Measurements from ENCODE around the gene ABCC1.

The ABCC1 gene

DNA sequence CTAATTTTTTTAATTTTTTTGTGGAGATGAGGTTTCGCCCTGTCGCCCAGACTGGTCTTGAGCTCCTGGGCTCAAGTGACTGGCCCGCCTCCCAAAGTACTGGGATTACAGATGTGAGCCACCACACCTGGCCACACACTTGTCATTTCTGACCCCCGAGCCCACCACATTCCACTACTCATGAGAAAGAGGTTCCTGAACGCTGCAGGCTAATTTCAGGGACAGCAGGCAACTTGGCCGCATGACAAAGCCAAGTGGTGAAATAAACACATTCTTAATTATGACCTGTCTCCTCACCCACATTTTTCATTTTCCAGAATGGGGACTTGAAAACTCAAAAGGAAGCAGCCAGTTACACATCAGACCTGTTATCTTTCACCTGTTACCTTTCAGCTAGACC is 159.3 kb downstream of the ABCC1 start:
- no peak overlapping the region for H3K4me2 ChIP-seq (ENCODE audit: low read depth, low read length, poor library complexity, severe bottlenecking)
- H3K36me3 ChIP-seq (ENCODE audit: insufficient read depth, low read length) = peaks cover 55% of the 10 kb centered on the region; the same call in 1 of the 2 replicates
- H3K9me3 ChIP-seq (ENCODE audit: insufficient read depth, low read depth, low read length) = no peaks in the 10 kb centered on the region
- H3K4me1 ChIP-seq (ENCODE audit: insufficient read depth, low read length, poor library complexity, severe bottlenecking) = no peaks in the 10 kb centered on the region
- TF ChIP-seq CTCF (conservative IDR thresholded peaks at IDR 0.05; ENCODE audit: low read length) = no peak
- TF ChIP-seq EZH2phosphoT487 (IDR thresholded peaks at IDR 0.05; ENCODE audit: borderline replicate concordance) = no peak
- no peaks in the 10 kb centered on the region for H3K79me2 ChIP-seq (ENCODE audit: insufficient read depth, low read length)
- H3K9ac ChIP-seq (ENCODE audit: low read depth, low read length, poor library complexity, severe bottlenecking) = no peak overlapping the region
- H3F3A ChIP-seq (ENCODE audit: low read depth) = no peaks in the 10 kb centered on the region
- no peak overlapping the region for H2AFZ ChIP-seq (ENCODE audit: low read length)
- H4K20me1 ChIP-seq (ENCODE audit: insufficient read depth, low read length, poor library complexity, severe bottlenecking) = no peaks in the 10 kb centered on the region
- no peak overlapping the region for H3K4me3 ChIP-seq (ENCODE audit: low read length, poor library complexity, severe bottlenecking)
- no peaks in the 10 kb centered on the region for H3K9me2 ChIP-seq (replicated peaks; ENCODE audit: low read depth, low read length)
- no peaks in the 10 kb centered on the region for H3K27me3 ChIP-seq (ENCODE audit: insufficient read depth, low read length, poor library complexity, severe bottlenecking)

- Histone ChIP-seq H3F3A (ENCODE audit: low read depth) (no peaks in the 10 kb centered on the region), H3K9me2 (replicated peaks; ENCODE audit: low read depth, low read length) (no peaks in the 10 kb centered on the region), H2AFZ (ENCODE audit: low read length) (no peak overlapping the region), H3K36me3 (ENCODE audit: insufficient read depth, low read length) (peaks cover 55% of the 10 kb centered on the region; the same call in 1 of the 2 replicates), H3K9me3 (ENCODE audit: insufficient read depth, low read depth, low read length) (no peaks in the 10 kb centered on the region), H3K9ac (ENCODE audit: low read depth, low read length, poor library complexity, severe bottlenecking) (no peak overlapping the region), H3K4me3 (ENCODE audit: low read length, poor library complexity, severe bottlenecking) (no peak overlapping the region), H3K4me2 (ENCODE audit: low read depth, low read length, poor library complexity, severe bottlenecking) (no peak overlapping the region), H3K79me2 (ENCODE audit: insufficient read depth, low read length) (no peaks in the 10 kb centered on the region), H3K27me3 (ENCODE audit: insufficient read depth, low read length, poor library complexity, severe bottlenecking) (no peaks in the 10 kb centered on the region), H3K4me1 (ENCODE audit: insufficient read depth, low read length, poor library complexity, severe bottlenecking) (no peaks in the 10 kb centered on the region), H4K20me1 (ENCODE audit: insufficient read depth, low read length, poor library complexity, severe bottlenecking) (no peaks in the 10 kb centered on the region)
- TF ChIP-seq EZH2phosphoT487 (IDR thresholded peaks at IDR 0.05; ENCODE audit: borderline replicate concordance) (no peak), CTCF (conservative IDR thresholded peaks at IDR 0.05; ENCODE audit: low read length) (no peak)
These were observed 160.2 kb downstream of the ABCC1 start for GRCh38 chr16:16109453-16110110.

DNA sequence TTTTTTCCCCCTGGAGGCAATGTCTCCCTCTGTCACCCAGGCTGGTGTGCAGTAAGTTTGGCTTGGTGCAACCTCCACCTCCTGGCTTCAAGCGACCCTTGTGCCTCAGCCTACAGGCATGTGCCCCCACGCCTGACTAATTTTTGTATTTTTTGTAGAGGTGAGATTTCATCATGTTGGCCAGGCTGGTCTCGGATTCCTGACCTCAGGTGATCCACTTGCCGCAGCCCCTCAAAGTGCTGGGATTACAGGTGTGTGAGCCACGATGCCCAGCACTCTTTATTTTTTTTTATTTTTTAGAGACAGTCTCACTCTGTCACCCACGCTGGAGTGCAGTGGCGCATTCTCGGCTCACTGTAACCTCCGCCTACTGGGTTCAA is 160.7 kb downstream of the ABCC1 start:
- Histone ChIP-seq H4K20me1 (ENCODE audit: insufficient read depth, low read length, poor library complexity, severe bottlenecking) (no peaks in the 10 kb centered on the region), H3K4me1 (ENCODE audit: insufficient read depth, low read length, poor library complexity, severe bottlenecking) (no peaks in the 10 kb centered on the region), H3K36me3 (ENCODE audit: insufficient read depth, low read length) (peaks cover 61% of the 10 kb centered on the region; the same call in 1 of the 2 replicates), H3K9me3 (ENCODE audit: insufficient read depth, low read depth, low read length) (no peaks in the 10 kb centered on the region), H3F3A (ENCODE audit: low read depth) (no peaks in the 10 kb centered on the region), H3K9me2 (replicated peaks; ENCODE audit: low read depth, low read length) (no peaks in the 10 kb centered on the region), H3K4me3 (ENCODE audit: low read length, poor library complexity, severe bottlenecking) (no peak overlapping the region), H3K4me2 (ENCODE audit: low read depth, low read length, poor library complexity, severe bottlenecking) (no peak overlapping the region), H2AFZ (ENCODE audit: low read length) (no peak overlapping the region), H3K9ac (ENCODE audit: low read depth, low read length, poor library complexity, severe bottlenecking) (no peak overlapping the region), H3K79me2 (ENCODE audit: insufficient read depth, low read length) (no peaks in the 10 kb centered on the region), H3K27me3 (ENCODE audit: insufficient read depth, low read length, poor library complexity, severe bottlenecking) (no peaks in the 10 kb centered on the region)
- no peak for TF ChIP-seq CTCF (conservative IDR thresholded peaks at IDR 0.05; ENCODE audit: low read length)
- TF ChIP-seq EZH2phosphoT487 (IDR thresholded peaks at IDR 0.05; ENCODE audit: borderline replicate concordance) = no peak

Measured in Loucy (cell line).